ENCODE measurements around the gene KDSR.

GRCh38 chr18:63331105-63331504 is 35.9 kb downstream of the KDSR start:
- TF ChIP-seq SUZ12 (IDR thresholded peaks at IDR 0.05; ENCODE audit: extremely low read depth, insufficient read depth, insufficient read length) (no peak), ZNF274 (IDR thresholded peaks at IDR 0.05; ENCODE audit: low read depth, low read length) (no peak)

Data from NT2/D1 (cell line).